GM19035 (cell line): ENCODE measurements around the gene SRGAP2C.
"Not testable (repeated sequence)": the region's sequence is repeated elsewhere in the genome, so short reads cannot be mapped to it uniquely, and the experiment has no call there.

Experiments
- ATAC-seq: cut with Tn5 transposase; IDR thresholded peaks from one replicate; pipeline ENCODE4 v1.9.1; 2021; ENCODE audit not compliant: unreplicated experiment

SRGAP2C gene

DNA sequence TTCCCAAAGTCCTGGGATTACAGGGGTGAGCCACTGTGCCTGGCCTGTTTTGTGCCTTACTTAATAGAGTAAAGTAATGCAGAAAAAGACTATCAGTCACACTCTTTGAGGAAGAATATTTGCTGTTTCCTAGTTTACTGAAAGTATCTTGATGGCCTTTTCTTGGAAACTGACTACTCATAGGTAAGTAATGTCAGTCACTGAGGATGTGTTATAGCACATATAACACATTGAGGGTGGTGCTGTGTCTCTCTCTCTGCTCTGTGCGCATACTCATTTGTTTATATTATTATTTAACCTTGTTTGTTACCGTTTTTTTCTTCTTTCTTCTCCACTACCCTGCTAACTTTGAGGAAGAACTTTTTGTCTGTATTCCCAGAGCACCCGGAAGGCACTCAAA is 93.4 kb downstream of the SRGAP2C start:
- ATAC-seq: not testable (repeated sequence)

DNA sequence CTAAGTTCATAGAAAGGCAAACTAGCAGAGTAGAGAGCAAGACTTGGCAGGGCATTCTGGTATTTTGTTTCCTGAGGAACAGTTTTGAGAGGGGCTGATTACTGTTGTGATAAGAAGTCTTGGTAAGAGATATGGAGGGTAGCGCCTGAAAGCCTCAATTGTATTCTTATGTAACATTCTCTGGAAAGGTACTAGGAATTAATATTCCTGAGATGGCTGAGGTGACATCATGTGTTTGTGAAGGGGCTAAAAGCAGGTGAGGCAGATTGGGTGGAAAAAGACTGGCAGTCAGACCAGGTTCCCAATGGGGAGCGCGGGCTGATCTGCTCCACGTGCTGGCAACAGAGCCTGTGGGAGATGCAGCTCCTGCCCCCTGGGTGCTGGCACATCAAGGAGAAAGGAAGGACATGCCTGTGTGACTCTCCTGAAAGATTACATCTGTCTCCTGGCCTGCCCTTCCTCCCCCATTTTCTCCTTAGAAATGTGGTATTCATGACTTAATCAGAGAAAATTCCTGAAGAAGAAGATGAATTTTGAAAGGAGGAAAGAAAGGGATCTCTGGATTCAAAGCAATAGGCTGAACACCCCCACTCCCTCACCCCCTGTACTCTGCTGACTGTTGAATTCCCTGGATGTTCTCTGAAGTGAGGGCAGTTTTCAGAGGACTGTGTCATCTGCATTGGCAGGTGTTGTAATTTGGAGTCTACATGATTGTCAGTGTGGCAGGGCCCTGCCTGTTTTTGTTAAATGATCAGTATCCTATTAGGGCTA is 94.2 kb downstream of the SRGAP2C start:
- ATAC-seq: not testable (repeated sequence)

DNA sequence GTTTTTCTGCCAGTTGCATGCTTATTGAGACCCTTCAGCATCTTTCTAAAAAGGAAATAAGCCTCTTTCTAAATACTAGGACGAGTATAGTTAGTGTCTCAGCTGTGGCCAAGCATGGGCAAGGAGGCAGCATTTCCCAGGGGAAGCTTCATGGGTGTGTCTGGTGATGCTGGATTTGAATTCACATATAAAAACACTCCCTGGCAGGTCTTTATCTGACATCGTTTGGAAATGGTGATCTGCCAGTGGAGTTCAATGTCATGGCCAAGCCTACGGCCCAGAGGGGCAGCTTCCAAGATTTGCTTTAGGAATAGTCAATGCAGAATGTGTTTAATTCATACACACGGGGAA is 94.7 kb downstream of the SRGAP2C start:
- not testable (repeated sequence) for ATAC-seq

DNA sequence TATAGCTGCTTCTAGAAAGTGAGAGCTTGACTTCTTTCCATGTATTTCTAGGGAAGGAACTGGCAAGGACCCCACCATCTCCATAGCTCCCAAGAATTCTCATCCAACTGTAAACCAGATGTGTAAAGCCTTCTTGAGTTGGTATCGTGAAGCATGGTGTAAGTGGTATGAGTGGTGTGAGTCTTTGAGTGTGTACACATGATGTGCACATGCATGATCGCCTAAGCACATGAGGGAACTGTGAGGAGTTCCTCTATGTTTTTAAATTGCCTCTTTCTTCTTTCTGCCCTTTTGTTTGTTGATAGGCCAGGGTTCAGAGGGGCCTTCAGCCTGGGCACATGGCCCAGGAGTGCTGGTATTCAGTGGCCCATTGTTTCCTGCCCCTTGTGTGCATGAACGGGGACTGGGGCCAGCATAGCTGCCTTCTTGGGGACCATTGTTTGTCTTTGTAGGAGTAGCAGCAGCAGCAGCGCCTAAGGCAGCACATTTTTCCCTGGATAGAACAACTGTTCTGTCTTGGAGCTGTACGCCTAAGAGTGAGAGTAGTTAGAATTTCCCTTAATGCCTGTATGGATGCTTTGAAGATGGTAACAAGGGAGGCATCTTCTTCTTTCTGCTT is 96.0 kb downstream of the SRGAP2C start:
- ATAC-seq: not testable (repeated sequence)

DNA sequence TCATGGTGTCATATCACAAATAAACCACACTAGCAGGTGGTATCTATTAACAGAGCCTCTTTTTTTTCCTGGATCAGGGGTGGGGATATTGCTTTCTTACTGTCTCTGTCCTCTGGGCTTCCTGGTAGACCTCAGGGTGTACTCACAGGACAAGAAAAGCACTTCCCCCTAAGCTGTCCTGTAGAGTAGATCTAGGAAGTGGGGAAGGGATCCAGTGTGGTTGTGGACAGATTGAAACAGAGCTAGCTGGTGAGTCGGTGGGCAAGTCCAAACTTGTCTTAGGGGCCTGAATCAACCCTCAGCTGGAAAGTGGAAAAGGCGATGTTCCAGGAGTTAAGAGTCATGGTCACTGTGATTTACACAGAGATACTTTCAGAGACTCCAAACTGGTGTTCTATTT is 96.7 kb downstream of the SRGAP2C start:
- ATAC-seq: not testable (repeated sequence)

DNA sequence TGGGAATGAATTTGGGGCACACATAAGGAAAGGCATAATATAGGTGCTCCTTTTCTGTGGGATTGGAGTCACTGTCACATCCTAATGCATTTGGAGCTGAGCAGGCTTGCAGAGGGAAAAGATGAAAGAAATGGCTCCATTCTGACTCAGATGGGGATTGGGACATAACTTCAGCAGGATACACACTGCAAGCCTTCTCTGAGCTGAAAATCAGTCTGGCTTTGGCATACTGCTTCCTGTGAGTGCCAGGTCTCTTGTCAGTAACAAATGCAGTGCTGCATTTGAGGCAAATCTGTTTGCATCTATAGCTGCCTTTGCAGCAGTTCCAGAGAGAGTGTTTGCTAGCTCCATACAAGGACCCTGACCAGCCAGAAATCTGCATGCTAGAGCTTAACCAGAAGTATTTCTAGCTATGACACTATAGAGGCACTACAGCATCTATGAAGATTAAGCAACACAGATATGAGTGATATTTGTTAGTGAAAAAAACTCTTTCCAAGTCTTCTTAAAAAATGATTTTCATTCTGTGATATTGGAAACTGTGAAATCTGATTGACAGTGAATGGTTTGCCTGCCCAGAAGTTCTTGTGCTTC is 98.9 kb downstream of the SRGAP2C start:
- not testable (repeated sequence) for ATAC-seq

DNA sequence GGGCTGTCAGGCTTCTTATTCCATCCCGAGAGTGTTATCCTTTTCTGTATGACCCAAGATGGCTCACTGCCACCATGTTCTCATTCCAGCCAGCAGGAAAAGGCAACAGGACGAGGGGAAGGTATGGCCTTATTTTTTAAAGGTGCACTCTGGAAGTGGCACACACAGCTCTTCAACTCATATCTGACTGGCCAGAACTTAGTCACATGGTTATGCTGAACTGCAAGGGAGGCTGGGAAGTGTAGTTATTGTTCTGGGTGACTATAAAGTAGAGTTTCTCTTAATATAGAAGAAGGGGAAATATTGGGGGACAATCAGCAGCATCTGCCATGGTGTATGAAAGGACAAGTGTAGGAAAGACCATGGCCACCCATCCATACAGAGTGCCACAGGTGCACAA is 107.8 kb downstream of the SRGAP2C start:
- not testable (repeated sequence) for ATAC-seq

DNA sequence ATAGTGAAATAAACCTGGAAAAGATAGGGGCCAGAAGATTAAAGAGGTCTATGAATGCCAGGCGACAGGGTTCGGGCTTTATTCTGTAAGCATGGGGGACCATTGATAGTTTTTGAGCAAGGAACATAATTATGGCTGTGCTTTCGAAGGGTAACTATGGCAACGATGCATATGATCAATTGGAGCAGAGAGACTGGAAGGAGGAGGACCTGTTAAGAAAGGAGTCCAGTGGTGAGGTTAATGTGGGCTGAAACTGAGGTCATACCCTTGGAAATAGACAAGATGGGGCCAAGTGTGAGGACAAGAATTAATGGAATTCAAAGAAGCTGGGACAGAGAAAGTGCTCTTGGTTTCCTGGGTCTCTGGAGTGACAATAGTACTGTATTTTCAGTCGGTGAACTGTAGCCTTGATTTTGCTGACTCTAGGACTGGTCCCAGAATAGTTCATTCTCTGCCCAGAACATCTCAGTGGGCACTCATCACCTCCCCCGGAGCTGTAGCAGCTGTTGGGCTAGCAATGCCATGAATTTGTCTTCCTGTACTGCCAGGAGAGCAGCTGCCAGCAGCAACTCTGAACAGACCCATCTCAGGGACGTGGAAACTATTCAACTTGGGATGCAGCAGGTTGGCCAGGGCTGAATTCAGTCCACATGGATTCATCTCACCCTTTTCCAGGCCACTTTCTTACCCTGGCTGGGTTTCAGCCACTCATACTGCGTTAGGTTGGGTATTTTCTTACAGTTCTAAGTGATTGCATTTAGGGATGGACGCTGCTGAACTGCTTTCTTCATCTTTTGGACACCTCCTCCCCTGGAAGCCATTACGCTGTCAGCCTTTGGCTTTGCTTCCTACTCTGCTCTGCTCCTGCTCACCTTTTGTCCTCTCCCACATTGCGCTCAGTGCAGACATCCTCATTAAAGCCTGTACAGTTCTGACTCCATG is 108.8 kb downstream of the SRGAP2C start:
- not testable (repeated sequence) for ATAC-seq

DNA sequence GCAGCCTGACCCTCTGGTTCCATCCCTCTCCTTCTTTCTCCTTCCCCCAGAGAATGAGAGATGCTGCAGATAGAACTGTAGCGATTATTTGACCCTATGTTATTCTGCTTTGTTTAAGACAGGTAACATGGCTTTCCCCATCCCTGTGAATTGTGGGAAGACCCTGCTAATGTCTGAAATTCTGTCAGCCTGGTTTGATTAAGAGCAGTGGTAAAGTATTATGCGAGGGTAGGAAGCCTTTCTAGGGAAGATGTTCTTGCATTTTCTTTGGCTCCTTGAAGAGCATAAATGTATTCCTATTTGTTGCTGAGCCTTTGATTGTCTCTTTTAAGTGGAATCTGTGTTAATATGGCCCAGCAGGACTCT is 109.4 kb downstream of the SRGAP2C start:
- ATAC-seq: not testable (repeated sequence)

DNA sequence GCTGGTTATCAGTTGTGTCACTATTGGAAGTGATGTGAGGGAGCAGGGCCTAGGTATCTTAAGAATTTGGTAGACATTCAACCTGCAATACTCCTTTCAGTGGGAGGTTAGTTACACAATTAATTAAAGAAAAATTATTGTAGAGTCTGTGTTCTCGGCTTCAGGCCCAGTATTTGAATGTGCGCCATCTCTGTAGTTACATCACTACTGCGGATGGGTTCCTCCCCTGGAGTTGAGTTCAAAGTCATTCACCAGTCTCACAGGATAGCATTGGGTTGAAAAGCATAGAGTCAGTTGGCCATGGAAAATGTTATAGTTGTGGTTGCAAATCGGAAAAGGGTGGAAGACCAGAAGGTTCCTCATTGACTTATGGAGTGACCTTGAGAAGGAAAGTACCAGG is 111.8 kb downstream of the SRGAP2C start:
- not testable (repeated sequence) for ATAC-seq

DNA sequence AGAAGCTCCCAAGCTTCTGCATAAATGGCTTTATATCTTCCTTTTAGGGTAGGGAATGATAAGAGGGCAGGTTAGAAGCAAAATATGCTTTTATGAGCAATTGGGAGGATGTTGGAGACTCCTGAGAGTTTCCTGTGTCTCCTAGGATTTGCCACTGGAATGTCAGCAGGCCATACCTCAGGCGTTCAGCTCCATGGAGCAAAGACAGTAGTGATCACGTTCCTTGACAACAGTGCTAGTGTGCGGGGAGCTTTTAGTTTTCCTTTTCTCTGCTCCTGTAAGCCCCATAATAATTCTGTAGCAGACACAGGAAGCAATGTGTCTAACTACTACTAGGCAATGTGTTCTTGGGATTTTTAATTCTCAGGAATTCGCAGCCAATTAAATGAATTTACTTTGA is 113.8 kb downstream of the SRGAP2C start:
- not testable (repeated sequence) for ATAC-seq

DNA sequence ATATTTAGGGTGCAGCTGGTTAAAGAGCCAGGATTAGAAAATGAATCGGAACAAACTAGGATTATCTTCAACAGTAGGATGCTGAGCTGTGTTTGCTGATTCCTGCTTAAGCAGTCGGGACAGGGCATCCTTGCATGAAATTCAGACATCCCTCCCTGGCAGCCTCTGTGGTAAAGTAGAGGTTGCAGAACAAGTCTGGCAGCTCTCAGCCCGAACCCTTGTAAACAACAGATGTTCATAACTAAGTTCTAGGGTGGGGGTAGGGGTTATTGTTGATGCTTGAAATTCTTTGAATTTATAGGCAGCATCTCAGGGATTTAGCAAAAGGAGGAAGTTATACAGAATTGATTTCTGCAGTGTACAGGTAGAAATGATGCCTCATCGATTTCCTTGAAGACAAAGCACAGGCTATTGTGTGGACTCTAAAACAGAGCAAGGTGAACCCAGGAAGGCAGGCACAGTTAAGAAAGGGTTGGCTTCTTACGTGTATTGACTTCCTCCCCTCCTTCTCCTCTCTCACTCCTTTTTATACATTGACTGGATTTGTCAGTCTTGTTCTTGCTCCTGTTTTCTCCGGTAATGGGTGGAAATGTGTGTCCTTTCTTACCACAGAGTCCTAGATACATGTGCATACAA is 114.9 kb downstream of the SRGAP2C start:
- not testable (repeated sequence) for ATAC-seq

DNA sequence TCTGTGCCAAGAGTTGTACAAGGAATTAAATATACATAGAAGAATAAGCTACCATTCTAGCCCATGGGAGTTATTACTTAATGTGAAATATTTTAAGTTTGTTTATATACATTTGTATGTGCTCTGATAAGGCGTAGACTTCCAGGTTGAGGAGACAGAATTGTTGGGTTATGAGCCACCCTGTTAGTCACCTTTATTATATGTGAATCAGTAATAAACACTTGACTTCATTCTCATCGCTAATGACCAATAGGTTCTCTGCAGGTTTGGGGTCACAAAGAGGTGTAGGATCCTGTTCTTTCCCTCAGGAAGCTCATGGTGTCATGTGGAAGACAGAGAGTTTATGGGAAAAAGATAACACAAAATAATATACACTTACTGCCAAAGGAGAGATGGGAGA is 117.1 kb downstream of the SRGAP2C start:
- ATAC-seq: not testable (repeated sequence)

DNA sequence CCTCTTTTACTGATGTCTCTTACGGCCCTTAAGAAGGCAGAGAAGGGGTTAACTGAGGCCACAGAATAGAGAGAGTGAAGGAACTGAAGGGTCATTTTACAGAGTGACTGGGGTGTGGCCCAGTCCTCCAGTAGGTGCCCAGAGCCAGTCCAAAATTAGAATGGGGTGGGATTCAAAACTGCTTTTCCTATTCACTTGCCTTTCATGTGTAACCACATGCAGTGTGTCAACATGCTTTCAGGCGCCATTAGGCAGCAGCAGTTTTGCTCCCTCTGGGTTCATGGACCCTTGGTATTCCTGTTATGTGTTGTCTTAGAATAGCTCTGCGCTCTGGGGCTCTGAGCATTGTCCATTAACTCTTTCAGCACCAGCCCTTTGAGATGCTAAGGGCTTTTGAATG is 123.0 kb downstream of the SRGAP2C start:
- ATAC-seq: not testable (repeated sequence)

DNA sequence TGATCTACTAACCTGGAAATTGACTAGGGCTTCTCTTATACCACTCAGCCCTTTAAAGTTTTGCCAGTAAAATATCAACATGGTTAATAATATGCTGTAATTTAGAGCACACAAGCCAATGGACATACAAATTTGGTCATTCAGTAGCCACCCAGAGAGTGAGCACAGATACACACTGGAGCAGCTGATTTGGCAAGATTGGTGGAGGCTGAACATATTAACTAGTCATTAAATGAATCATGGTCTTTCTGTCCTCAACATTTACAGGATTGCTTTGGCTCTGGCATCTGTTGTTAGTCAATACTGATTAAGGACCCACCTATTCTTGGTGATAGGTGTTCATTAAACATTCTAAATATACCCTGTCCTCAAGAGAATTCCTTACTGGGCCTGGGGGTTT is 130.7 kb downstream of the SRGAP2C start:
- not testable (repeated sequence) for ATAC-seq

DNA sequence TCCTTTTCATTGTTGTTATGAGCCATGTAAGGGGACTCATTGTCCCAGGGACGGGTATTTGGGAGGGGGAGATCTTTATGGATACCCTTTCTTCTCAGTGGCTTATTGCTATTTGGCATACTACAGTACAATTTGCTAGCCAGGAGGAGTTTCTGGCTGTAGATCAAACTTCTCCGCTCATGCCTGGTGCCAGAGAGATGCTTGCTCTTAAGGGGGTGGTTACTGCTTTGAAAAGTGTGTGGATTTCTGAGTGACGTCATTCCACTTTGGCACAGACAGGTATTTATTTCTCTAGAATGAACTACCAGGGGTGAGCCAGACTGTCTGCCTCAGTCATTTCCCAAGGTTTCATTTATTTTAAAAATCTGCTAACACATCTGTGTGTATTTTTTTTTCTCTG is 131.3 kb downstream of the SRGAP2C start:
- ATAC-seq: not testable (repeated sequence)

DNA sequence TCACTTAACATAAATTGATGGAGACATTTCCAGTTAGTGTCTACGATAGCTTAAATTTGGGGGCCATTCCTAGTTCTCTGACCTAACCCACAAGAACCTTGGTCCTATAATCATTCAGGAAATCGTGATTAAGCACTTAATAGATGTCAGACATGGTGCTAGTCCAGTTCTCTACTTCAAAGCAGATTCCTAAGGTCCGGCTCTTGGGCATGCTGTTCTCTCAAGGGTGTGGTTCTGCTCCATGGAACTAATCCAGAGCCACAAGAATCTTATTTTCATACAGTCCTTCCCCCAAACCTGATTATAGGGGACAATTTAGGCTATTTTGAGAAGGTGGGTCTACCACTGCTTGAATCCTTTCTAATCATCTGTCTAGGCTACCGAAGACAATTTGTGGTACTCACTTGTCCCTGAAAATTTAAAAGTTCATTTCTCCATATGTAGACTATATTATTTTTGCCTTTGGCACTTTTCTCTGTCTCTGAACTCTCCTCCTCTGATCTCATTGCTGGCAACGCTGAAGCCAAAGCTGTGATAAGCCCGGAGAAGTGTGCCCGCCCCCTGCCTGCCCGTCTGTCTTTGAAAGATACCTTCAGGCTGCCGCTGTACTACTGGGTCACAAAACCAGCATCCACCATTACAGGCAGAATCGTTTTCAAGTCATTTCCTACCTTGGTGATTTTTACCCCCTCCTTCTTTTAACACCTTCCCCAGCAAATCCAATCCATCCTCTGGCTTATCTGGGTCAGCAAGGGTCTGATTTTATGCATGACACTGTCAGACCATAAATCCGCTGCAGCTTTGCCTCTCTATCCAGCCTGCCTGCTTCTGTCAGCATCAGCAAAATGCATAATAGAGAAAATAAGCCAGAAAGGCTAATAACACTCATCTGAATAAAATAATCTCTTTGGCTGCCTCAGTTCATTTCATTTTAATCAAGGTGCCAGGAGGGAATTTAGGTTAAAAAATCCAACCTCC is 133.0 kb downstream of the SRGAP2C start:
- not testable (repeated sequence) for ATAC-seq

DNA sequence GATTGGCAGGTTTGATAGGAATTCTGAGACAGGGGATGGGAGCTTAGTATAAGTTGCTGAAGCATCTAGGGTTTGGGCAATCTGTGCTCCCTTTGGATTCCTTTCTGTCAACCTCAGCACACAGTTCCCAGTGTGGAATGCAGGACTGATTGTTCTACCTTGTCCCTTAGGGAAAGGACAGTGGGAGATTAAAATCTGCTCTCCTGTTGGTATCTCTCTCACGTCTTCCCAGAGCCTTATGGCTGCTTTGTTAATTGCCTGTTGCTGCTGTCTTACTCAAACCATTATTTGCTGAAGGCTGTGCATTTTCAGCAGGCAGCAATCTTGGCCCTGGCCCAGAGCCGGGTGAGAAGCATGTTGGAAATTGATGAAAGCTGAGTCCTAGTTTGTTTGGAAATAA is 133.9 kb downstream of the SRGAP2C start:
- not testable (repeated sequence) for ATAC-seq

DNA sequence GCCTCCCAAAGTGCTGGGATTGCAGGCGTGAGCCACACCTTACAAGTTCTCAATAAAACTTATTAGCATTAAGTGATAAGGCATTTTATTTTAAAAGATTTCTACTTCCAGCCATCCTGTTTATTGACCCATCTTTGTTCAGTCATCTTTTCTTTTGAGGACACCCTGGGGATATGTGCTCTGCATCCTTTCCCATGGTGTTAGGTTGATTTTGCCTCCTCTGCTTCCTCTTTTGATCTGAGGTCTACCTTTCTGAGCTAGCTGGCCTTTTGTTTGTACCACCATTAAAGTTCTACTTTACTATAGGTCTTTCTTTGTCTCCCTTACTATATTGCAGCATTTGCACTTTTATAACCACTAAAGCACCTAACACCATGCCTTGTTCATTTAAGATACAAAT is 136.9 kb downstream of the SRGAP2C start:
- not testable (repeated sequence) for ATAC-seq
